GM19397 (cell line): Measurements from ENCODE around the gene GMPPA.

Source experiments
- ATAC-seq: cut with Tn5 transposase; IDR thresholded peaks from one replicate; pipeline ENCODE4 v1.9.1; 2021; ENCODE audit warnings: mild to moderate bottlenecking, moderate library complexity; ENCODE audit not compliant: unreplicated experiment

GMPPA gene

DNA sequence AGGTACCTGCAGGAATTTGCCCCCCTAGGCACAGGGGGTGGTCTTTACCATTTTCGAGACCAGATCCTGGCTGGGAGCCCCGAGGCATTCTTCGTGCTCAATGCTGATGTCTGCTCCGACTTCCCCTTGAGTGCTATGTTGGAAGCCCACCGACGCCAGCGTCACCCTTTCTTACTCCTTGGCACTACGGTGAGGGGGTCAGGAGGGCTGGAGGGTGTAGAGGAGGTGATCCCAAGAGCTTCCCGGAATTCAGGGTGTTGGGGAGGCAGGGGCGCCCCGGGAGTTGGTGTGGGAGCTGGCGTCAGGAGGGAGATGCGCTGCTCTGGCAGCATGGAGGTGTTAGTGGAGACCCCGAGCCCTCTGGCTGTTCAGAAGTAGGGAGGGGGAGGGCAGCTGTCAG lies 3.2 kb downstream of the GMPPA start:
- ATAC-seq = no peak

DNA sequence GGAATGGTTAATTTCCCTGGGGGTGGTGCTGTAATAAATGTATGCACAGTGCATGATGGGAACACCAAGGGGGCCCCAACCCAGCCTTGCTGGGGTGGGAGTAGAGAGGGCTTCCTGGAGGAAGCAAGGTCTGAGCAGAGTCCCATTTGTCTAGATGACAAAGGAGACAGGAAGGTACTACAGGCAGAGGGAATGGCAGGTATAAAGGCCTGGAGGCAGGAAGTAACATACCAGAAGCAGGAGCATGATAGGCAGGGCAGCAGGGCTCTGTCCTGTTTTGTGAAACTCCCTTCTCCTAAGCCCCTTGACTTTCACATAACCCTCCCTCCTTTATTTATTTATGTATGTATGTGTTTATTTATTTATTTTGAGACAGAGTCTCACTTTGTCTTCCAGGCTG lies 3.9 kb downstream of the GMPPA start:
- no peak for ATAC-seq

DNA sequence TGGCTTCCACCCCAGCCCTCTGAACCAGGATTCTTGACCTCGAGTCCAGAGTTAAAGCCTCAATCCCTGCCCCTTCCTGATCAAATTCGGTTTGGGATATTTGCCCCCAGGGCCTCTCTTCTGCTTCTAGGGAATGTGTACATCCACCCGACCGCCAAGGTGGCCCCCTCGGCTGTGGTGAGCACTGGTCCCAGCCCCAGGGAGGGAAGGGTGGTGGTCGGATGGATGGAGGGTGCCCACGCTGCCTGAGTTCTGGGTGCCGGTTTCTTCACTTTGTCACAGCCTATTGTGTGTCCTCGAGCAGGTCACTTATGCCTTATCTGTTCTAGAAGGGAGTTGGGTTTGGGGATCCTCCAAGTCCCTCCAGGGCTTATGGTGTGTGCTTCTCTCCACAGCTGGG lies 6.9 kb downstream of the GMPPA start:
- no peak for ATAC-seq

DNA sequence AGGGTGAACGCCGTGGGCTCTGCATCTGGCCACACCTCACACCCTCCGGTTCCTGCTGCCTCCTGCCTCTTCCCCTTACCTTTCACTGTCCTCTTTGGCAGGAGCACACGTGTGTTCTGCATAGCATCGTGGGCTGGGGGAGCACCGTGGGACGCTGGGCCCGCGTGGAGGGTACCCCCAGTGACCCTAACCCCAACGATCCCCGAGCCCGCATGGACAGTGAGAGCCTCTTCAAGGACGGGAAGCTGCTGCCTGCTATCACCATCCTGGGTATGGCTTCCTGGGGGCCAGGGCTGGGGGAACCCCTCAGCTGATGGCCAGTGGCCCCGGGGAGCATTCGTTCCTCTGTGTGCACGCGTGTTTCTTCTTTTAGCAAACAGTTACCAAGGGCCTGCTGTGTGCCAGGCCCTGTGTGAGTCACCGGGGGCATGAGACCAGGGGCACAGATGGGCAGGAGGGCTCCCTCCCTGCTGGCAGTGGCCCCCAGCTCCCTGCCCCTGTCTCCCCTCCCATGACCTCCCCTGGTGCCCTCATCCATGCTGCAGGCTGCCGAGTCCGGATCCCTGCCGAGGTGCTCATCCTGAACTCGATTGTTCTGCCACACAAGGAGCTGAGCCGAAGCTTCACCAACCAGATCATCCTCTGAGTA lies 7.6 kb downstream of the GMPPA start:
- no peak for ATAC-seq

DNA sequence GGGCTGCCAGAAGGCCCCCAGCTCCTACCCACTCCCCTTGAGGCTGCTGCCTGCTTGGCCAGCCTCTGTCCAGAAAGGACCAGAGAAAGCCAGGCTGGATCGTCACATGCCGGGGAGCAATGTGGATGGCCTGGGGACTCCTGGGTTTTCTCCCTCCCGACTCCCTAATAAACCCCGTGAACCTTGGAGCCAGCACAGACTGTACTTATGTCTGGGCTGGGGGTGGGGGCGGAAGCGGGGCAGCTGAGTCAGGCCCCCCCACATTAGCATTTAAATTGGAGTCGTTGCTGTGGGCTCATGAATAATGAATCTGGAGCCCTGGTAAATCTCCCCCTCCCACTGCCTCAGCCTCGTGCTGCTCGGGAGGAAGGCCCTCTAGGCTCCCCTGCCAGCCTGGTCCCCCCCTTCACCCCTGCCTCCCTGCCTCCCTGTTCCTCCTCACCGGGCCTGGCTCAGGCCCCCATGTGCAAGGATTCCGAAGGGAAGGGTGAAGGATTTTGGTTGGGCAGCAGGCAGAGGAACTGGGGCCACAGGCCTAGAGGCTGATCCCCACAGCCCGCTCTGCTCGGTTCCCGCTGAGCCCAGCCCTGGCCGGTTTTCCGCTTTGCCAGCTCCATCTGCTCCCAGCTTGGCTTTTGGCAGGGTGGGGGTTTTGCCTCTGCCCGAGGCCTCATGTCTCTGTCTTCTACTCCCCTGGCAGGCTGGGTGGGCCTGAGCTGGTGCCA lies 8.3 kb downstream of the GMPPA start:
- no peak for ATAC-seq

DNA sequence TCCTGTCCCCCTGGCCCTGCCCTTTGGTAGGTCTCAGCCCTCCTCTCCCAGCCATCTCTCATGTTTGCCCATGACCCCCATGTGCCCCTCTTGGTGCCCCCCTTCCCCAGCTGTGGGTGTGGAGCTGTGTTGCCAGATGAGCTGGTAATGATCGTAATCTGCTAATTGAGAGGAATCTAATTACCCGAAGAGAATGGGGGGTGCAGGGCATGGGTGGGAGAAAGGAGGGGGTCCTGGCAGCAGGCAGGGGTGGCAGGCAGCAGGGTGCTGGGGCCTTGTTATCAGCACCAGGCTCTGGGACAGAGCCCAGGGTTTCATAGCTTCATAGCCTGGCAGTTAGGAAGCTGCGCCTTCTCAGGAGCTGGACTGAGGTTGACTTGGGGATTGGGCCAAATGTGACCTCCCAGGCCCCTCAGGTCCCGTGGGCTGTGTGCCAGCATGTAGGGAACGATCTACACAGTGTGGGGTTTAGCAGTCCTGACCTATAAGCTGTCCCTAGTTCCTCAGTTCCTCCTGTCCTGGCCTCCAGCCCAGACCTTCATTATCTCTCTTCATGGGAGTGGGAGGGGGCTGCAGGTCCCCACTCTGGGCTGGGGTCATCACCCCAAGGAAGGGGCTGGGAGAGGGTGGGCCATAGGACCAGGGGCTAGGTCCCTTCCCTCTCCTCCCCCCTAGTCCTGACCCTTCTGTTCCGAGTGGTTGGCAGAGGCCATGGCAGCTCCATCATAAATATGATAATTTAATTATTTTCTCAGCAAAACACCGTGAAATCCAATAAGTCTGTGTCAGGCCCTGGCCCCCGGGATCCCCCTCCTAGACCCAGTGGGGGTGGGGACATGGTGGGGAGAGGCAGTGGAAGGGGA lies 9.1 kb downstream of the GMPPA start:
- ATAC-seq = no peak

DNA sequence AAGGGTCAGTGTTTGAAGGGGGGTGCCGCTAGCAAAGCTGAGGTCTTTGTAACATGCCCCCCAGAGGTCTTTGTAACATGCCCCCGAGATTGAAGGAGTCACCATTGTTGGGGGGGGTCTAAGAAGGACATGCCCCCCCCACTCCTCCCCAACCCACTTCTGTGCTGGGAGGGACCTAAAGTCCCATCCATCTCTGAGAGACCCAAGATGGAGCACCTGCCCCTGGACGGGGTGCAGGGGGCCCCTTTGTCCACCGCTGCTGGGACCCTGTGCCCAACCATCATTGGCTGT lies 9.7 kb downstream of the GMPPA start:
- no peak for ATAC-seq

DNA sequence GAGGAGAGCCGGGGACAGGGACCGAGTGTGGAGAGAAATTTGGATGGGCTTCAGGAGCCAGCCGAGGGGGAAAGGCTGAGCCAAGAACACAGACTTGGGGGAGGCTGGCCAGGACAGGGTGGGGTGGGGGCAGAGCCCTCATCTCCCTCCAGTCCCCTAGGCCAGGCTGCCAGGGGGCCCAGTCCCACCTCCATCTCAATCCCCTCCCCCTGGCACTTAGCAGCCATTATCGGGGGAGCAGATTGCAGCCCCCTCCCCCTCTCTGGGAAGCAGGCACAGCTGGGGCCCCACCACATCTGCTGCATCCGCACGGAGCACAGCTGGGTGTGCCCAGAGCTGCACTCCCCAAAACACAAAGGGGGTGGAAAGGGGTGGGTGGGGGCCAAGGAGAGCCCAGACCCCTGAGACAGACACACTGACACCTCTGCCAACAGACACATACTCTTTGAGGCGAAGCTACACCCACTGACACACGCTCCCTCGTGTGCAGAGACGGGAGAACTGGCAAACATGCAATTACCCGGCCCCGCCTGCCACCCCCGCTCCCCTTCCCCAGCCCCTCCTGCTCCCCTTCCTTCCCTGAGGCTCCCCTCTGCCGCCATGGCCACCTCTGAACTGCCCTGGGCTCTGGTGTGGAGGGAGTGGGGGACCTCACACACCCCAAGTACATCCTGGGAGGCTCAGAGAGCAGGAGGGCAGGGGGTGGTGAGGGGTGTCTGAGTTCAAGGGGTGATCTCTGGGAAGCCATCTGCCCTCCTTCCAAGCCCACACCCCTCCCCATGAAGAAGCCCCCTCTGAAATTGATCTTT lies 10.5 kb downstream of the GMPPA start:
- no peak for ATAC-seq

DNA sequence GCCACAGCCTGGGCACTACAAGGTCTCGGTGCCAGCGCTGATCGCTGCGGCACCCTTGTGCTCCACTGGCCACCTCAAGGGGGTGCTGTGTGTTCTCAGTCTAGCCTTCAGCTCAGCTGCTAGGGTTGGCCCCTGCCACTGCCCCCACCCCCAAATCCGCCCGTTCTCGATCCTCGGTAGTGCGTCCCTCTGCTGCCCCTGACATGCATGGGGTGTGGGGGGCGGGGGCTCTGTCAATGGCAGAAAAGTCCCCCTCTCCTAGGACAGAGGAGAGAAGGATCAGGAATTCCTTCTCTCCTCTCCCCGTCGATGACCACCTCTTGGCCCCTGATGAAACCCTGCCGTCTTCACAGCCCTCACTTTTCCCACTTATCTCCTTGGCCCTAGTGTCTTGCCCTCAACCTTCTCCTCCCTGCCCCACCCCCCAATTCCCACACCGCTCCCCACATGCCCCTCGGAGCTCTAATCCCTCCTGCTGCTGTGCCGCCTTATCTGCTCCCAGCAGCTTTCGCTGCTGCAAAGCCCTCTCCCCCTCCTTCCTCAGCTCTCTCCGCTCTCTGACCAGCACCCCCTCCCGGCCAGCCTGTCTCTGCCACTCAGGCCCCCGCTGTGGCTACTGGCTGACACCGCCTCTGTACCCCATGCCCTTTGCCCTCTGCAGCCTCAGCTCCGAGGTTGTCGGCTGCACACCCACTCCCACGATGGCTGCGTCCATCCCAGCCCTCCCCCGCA lies 11.3 kb downstream of the GMPPA start:
- no peak for ATAC-seq

DNA sequence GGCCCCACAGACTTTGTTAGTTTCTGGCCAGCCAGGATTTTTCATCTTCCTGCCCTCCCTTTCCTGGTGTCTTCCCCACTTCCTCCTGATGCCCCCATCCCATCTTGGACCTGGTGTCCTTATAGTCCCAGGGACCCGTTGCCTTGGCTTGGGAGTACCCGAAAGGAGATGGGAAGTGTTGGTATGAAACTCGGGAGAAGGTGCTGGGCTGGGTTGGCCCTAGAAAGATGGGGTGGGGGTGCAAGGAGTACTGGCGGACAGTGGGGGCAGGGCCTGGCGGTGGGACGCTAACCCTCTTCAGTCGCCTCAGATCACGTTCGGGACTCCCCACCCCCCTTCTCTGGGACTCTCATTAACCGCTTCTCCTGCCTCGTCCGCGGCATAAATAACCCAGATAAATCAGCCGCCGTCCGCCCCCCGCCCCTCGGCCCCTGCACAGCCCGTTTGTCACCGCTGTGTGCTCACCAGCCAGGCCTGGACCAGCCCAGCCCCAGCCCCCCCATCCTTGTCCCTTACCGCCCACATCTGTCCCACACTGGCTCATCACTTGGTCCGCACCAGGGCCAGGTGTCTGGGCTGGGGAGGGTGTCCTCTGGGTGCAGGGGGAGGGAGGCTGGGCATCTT lies 11.9 kb downstream of the GMPPA start:
- no peak for ATAC-seq

DNA sequence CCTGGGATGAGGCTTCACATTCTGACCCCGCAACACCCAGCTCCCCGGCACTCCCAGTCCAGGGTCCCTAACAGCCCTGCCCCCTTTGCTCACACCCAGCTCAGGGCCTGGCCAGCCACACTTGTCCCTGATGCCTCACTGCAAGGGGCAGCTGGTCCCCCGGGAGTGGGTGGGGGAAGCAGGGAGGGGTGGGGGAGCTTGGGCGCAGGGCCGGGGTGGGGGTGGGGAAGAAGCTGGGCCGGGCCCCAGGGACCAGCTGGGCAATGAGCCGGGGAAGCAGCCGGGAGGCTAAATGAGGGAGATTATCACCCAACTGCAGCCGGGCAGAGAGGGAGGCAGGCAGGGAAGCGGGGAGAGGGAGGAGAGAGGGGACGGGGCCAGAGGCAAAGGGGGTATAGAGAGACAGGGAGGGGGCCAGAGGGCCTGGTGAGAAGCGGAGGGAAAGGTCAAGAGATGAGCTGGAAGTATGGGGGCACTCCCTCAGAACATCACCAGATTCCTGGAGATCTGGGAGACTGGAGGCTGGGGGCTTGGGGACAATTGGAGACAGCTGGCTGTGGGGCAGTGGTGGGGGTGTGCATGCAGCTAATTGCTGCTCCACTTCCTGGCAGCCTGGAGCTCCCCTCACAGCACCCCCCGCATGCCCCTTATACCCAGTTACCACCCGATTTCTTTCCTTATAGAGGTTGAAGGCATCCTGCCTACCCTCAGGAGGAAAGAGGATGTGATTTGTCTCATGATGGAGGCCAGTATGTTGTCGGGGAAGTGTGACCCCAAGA lies 13.0 kb downstream of the GMPPA start:
- no peak for ATAC-seq

DNA sequence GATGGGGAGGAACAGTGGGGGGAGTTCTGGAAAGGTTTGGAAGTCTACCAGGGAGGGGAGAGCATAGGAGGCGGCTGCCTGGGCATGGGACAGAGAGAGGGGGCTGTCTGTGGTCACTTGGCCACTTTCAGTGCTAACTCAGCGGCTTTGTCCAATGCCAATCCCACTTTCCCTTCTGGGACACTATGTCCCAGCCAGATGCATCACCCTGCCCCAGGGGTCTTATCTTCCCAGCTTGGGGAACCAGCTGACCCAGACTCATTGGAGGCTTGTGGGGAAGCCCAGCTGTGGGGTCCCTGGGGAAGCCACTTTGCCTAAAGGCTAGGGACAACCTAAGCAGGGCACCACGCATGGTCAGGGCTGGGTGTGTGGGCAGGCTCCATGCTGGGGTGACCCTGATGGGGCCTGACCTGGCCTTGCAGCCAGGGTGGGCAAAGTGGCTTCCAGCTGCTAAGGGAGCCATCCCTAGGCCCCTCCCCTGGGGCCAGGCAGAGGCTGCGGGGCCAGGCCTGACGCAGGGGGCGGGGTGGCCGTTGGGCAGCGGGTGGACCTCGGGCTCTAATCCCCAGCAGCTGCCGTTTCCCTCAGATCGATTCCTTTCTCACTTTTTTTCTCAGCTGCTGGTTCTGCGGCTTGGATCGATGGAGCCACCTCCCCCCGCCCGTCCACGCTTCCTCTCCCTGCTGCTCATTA lies 14.0 kb downstream of the GMPPA start:
- no peak for ATAC-seq

DNA sequence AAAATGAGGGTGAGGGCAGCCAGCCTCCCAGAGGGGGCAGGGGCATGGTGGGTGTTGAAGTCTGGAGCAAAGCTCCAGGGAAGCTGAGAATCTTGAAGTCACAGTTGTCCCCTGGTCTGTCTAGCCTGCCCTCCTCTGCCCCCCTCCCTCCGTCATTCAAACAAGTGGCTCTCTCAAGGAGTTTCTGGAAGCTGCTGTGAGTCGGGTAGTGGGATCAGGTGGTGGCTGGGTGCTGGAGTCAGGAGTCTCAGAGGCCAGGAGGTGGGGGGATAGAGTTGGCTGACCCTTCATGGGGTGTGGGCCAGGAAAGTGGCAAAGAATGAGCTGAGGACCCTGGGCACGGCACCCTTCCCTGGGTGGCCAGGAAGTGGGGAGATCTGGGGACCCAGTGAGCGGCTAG lies 15.1 kb downstream of the GMPPA start:
- no peak for ATAC-seq

DNA sequence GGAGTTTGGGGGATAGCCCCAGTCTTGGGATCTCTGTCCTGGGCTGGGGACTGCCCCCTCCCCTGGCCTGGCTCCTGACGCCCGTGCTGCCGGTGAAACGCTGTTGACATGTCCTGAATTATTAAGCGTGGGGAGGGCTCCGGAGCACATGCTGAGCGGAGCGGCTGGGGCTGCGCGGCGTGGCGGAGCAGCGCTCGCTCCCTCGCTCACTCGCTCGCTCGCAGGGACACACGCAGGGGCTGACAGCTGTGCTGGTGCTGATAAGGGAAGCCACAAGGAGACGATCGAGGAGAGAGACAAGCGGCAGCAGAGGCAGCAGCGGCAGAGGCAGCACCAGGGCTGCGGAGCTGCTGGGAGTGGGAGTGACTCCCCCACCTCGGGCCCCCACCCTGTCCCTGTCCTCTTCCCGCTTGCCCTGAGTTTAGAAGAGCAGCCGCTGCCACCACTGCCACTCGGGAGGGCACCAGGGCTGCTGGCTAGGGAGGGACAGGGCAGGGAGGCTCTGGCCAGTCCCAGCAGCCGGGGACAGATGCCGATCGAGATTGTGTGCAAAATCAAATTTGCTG lies 15.6 kb downstream of the GMPPA start, which contains the start of gene ASIC4:
Gene ASIC4, plus strand, starts transcription at position 287 of the 566 bp plus-strand sequence. Its CDS starts 243 bp downstream, at position 530.
- ATAC-seq = no peak

DNA sequence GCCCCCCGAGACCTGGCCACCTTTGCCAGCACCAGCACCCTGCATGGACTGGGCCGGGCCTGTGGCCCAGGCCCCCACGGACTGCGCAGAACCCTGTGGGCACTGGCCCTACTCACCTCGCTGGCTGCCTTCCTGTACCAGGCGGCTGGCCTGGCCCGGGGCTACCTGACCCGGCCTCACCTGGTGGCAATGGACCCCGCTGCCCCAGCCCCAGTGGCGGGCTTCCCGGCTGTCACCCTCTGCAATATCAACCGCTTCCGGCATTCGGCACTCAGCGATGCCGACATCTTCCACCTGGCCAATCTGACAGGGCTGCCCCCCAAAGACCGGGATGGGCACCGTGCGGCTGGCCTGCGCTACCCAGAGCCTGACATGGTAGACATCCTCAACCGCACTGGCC lies 16.1 kb downstream of the GMPPA start:
- ATAC-seq = no peak

DNA sequence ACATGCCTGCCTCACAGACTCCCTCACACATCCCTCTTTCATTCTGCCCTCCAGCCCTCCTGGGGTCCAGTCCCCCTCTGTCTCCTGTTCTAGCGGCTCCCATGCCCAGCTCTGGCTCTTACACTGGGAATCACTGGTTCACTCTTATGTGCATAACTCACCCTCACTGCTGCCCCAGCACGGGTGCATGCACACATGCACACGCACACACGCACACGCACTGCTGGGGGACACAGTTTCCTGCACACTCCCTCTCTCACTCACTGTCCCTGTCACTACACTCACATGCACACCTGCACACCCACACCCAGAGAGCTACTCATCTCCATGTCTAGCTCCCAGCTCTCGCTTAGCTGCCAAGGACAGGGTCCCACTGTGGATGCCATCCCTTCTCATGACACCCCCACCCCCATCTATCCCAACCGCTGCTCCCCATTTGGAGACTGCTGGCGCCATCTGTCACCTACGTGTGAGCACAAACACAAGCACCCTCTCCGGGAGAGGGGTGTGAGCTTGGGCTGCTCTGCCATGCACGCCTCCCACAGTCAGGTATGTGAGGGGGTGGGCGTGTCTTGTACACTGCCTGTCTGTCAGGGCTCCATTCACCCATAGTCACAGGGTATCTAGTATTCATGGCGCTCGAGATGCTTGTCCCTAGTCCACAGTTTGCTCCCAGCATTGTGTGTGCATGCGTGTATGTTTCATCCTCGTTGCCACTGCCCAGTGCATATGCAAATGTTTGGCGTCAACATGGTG lies 17.4 kb downstream of the GMPPA start:
- no peak for ATAC-seq

DNA sequence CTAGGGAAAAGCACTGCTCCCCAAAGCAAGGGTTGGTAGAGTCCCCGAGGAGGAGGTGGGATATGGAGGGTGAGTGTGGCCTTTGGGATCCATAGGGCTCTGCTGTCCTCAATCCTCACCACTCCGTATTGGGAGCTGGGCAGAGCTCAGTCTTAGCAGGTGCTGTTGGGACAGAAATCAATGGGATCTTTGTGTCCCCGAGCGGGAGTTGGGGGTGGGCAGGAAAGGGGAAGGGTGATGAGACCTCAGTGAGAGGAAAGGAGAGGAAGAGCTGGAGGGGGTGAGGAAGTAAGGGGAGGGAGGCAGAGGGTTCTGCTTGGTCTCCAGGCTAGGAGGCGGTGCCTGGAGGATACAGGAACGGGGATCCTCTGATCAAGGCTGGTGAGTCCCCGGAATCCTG lies 18.2 kb downstream of the GMPPA start:
- no peak for ATAC-seq
